Smooth muscle cell of the brain vasculature (primary cell): ENCODE results near the gene AP3D1.

Experiments used
- DNase-seq: peaks from one replicate; pipeline ENCODE4 v3.0.0-alpha.2; 2012; ENCODE audit warnings: low read depth, low spot score

The AP3D1 gene

GRCh38 chr19:2084993-2085720 lies 66.2 kb downstream of the AP3D1 start:
- no peak for DNase-seq

GRCh38 chr19:2083174-2083854 lies 68.1 kb downstream of the AP3D1 start:
- DNase-seq, result no peak

GRCh38 chr19:2081873-2082810 lies 69.2 kb downstream of the AP3D1 start:
- no peak for DNase-seq

GRCh38 chr19:2080336-2080988 lies 70.9 kb downstream of the AP3D1 start:
- DNase-seq, result no peak

DNA sequence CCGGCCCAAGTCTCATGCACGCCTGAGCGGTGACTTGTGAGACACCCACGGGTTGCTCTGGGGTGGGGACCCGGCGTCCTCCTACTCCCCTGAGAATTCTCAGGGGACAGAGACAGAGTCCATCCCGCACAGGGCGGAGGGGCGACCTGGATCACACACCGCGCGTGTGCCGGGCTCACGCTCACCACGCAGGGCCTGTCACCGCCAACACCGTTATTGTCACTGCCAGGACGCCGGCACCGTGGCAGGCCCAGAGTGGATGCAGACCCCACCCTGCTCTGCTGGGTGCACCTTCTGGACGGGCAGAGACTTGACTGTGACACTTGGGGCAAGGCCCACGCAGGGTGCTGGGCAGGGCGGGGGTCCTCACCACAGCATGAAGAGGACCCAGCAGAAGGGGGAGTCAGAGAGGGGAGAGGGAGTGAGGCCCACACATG lies 71.5 kb downstream of the AP3D1 start:
- DNase-seq, result no peak

DNA sequence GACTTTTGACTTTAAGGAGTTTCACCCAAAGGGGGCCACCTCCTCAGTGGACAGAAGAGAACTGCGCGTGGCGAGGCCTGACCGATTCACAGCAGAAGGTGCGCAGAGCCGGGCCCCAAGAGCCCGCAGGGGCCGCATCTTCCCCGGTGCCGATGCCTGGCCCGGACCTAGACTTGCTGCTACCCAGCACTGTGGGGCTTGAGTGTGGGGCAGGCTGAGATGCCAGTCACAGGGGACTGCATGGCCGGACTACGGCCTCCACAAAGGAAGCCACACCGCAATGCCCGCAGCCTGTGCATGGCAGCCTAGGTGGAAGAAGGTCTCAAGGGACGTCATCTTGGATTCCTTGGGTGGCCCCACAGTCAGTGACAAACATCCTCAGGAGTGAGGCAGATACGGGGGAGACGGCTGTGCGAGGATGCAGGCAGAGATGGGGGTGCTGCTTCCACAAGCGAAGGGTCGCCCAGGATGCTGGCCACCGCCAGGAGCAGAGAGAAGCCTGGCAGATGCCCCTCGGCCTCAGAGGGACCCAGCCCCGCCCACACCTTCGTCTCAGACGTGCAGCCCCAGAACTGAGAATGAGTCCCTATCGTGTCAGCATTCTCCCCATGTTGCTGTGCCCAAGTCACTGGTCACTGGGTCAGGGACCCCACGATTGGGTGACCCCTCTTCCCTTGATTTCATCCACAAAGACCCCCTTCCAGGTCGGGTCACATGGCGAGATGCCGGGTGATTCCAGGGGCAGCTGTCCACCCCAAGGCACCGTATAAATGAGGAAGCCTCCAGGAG lies 72.1 kb downstream of the AP3D1 start:
- no peak for DNase-seq

- DNase-seq, result no peak
Observed at GRCh38 chr19:2077833-2078619, 73.3 kb downstream of the AP3D1 start.

GRCh38 chr19:2077398-2077797 lies 74.0 kb downstream of the AP3D1 start:
- no peak for DNase-seq

- no peak for DNase-seq
Observed at GRCh38 chr19:2076526-2076944, 74.8 kb downstream of the AP3D1 start.

GRCh38 chr19:2072757-2073551 lies 78.4 kb downstream of the AP3D1 start:
- DNase-seq, result no peak

GRCh38 chr19:2070986-2071673 lies 80.2 kb downstream of the AP3D1 start:
- no peak for DNase-seq

- DNase-seq, result no peak
Observed at GRCh38 chr19:2070436-2070827, 80.9 kb downstream of the AP3D1 start.

DNA sequence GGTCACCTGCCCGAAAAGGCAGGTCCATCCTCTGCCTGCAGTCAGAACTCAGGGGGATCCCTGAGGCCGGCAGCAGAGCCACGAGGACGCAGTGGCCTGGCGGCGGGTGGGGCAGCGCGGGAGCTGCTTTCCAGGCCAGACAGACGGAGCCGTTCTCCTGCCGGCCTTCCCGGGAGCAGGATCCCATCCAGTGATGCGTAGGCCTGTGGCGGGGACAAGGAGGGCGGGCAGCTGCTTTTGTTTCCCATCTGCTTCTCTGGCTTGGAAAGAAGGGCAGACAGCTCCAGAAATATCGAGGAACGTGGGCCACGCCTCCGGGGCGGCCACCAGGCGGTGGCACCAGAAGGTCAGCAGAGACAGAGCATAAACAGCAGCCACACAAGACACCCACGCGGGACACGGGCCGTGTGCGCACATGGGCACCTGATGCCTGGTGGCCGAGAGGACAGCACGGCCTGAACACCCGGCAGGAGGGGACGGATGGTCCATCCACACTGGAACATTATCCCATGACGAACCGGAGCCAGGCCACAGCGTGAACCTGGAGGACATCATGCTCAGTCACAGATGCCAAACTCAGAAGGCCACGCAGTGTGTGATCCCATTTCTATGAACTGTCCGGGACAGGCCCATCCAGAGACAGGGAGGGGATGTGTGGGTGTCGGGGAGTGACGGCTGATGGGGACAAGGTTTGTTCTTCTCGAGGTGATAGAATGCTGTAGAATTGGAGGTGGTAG lies 86.4 kb downstream of the AP3D1 start:
- DNase-seq, result no peak

DNA sequence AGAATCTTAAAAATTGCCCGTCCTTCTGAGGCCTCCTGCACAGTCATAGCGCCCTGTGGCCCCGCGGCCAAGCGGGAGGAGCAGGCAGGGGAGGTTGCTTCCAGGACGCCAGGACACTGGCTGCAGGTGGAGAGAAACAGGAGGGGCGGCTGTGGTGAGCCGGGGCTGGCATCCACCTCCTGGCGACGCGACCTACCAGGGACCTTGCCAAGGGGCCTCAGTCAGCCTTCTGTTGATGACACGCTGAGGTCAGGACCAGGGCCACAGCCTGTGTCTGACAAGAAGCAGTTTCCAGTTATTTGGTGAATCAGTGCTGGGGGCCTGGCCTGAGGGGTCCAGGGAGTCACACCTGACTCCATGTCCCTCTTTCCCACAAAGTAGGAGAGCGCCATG lies 87.0 kb downstream of the AP3D1 start:
- DNase-seq, result no peak

- DNase-seq, result no peak
Observed at GRCh38 chr19:2063824-2064223, 87.5 kb downstream of the AP3D1 start.

- DNase-seq, result no peak
Observed at GRCh38 chr19:2062770-2063169, 88.6 kb downstream of the AP3D1 start.

- no peak for DNase-seq
Observed at GRCh38 chr19:2062389-2062729, 89.0 kb downstream of the AP3D1 start.
